ENCODE measurements around the gene NOVA2. TPM values are rescaled to one million over a fixed set of nuclear protein-coding genes. Genes with fewer than 3 reads are reported as not detected.

The NOVA2 gene
- polyA plus RNA-seq, 3 donors, result not detected

DNA sequence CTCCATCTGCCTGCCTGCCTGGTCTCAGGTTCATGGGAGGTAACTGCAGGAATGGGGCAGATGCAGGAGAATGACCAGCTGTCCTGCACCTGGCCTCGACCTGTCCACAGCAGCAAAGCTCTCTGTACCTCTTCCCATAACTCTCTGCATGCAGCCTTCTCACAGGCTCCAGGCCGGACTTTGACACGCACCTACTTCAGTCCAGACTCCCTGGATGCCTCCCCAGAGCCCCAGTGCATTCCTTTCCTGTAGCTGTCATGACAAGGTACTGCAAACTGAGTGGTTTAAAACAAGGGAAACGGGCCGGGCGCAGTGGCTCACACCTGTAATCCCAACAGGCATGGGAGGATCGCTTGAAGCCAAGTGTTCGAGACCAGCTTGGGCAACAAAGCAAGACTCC is 62.4 kb downstream of the NOVA2 start:
- Histone ChIP-seq H3K27me3 (ENCODE audit: control insufficient read depth in 2 of 2, insufficient read depth in 2 of 2, low read length in 2 of 2) (peaks cover 0 to 2% of the 10 kb centered on the region in 2 donors), H3K9me3 (replicated peaks in 1 of 2; ENCODE audit: control insufficient read depth in 1 of 2, insufficient read depth in 1 of 2, low read length in 2 of 2) (no peaks in the 10 kb centered on the region), H2AFZ (ENCODE audit: insufficient read depth, low read depth, low read length, poor library complexity, severe bottlenecking) (peak overlapping the region; percentile 0), H3K4me1 (ENCODE audit: control insufficient read depth in 1 of 2, insufficient read depth in 2 of 2, low read length in 2 of 2) (no peaks in the 10 kb centered on the region), H4K20me1 (ENCODE audit: insufficient read depth, low read length) (no peaks in the 10 kb centered on the region), H3K27ac (ENCODE audit: low read depth in 1 of 2, low read length in 2 of 2) (no peak overlapping the region), H3K36me3 (replicated peaks in 1 of 2; ENCODE audit: control insufficient read depth in 1 of 2, insufficient read depth in 2 of 2, low read length in 2 of 2) (no peaks in the 10 kb centered on the region), H3K79me2 (ENCODE audit: insufficient read depth, low read length) (no peaks in the 10 kb centered on the region), H3K4me2 (replicated peaks; ENCODE audit: extremely low read depth, low read length, poor library complexity, severe bottlenecking) (no peak overlapping the region), H3K9ac (ENCODE audit: insufficient read depth, low read length, poor library complexity, severe bottlenecking) (no peak overlapping the region), H3K4me3 (replicated peaks in 1 of 3; ENCODE audit: low read depth in 2 of 3, low read length in 3 of 3) (no peak overlapping the region)
- no peaks in the 10 kb centered on the region for H3K9me3 Mint-ChIP-seq
- 92% methylated on average over 8 of the region's 8 CpGs for WGBS (ENCODE audit: insufficient coverage)
- no peaks in the 10 kb centered on the region for H3K36me3 Mint-ChIP-seq
- H3K4me3 Mint-ChIP-seq, result no peak overlapping the region
- no peaks in the 10 kb centered on the region for H3K4me1 Mint-ChIP-seq
- no peak for DNase-seq
- TF ChIP-seq, protein P1, sequence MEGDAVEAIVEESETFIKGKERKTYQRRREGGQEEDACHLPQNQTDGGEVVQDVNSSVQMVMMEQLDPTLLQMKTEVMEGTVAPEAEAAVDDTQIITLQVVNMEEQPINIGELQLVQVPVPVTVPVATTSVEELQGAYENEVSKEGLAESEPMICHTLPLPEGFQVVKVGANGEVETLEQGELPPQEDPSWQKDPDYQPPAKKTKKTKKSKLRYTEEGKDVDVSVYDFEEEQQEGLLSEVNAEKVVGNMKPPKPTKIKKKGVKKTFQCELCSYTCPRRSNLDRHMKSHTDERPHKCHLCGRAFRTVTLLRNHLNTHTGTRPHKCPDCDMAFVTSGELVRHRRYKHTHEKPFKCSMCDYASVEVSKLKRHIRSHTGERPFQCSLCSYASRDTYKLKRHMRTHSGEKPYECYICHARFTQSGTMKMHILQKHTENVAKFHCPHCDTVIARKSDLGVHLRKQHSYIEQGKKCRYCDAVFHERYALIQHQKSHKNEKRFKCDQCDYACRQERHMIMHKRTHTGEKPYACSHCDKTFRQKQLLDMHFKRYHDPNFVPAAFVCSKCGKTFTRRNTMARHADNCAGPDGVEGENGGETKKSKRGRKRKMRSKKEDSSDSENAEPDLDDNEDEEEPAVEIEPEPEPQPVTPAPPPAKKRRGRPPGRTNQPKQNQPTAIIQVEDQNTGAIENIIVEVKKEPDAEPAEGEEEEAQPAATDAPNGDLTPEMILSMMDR (IDR thresholded peaks at IDR 0.05), result no peak
- peak overlapping the region in 2 of 7 donors; percentile 16 to 23 for H3K27ac Mint-ChIP-seq
- intact Hi-C loops (cut with micrococcal nuclease), result no loop called here
- H3K27me3 Mint-ChIP-seq (ENCODE audit: low read depth in 3 of 3), result peaks cover 24 to 43% (median 31%) of the 10 kb centered on the region in 3 donors

DNA sequence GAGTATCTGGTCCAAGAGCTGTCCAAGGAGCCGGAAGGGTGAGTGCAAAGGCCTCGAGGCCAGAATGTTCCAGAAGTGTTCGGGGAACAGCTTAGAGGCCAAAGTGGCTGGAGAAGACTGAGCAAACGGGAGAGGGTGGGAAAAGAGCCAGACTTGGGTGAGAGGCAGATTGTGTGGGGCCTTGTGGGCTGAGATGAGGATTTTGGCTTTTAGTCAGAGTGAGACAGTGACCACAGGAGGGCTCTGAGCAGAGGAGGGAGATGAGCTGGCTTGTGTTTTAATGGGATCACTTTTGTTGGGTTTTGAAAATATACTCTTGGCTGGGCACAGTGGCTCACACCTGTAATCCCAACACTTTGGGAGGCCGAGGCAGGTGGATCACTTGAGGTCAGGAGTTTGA is 64.7 kb downstream of the NOVA2 start:
- H3K4me3 ChIP-seq (replicated peaks in 1 of 3; ENCODE audit: low read depth in 2 of 3, low read length in 3 of 3), result no peak overlapping the region
- H3K9ac ChIP-seq (ENCODE audit: insufficient read depth, low read length, poor library complexity, severe bottlenecking), result no peak overlapping the region
- no peaks in the 10 kb centered on the region for H3K79me2 ChIP-seq (ENCODE audit: insufficient read depth, low read length)
- TF ChIP-seq, protein P1 (IDR thresholded peaks at IDR 0.05), result no peak
- H3K4me2 ChIP-seq (replicated peaks; ENCODE audit: extremely low read depth, low read length, poor library complexity, severe bottlenecking), result no peak overlapping the region
- H3K27ac ChIP-seq (ENCODE audit: low read depth in 1 of 2, low read length in 2 of 2), result no peak overlapping the region
- peaks cover 0 to 1% (median 0%) of the 10 kb centered on the region in 7 donors for H3K9me3 Mint-ChIP-seq
- no peaks in the 10 kb centered on the region for H3K4me1 ChIP-seq (ENCODE audit: control insufficient read depth in 1 of 2, insufficient read depth in 2 of 2, low read length in 2 of 2)
- no peak overlapping the region for H3K27ac Mint-ChIP-seq
- intact Hi-C loops (cut with micrococcal nuclease), result no loop called here
- WGBS (ENCODE audit: insufficient coverage), result 89% methylated on average over 4 of the region's 5 CpGs
- H3K27me3 ChIP-seq (ENCODE audit: control insufficient read depth in 2 of 2, insufficient read depth in 2 of 2, low read length in 2 of 2), result peaks cover 0 to 2% of the 10 kb centered on the region in 2 donors
- no peaks in the 10 kb centered on the region for H4K20me1 ChIP-seq (ENCODE audit: insufficient read depth, low read length)
- H3K27me3 Mint-ChIP-seq (ENCODE audit: low read depth in 3 of 3), result peaks cover 21 to 47% (median 42%) of the 10 kb centered on the region in 3 donors
- no peaks in the 10 kb centered on the region for H3K4me1 Mint-ChIP-seq
- H3K4me3 Mint-ChIP-seq, result no peak overlapping the region
- H3K9me3 ChIP-seq (replicated peaks in 1 of 2; ENCODE audit: control insufficient read depth in 1 of 2, insufficient read depth in 1 of 2, low read length in 2 of 2), result no peaks in the 10 kb centered on the region
- no peak overlapping the region for H2AFZ ChIP-seq (ENCODE audit: insufficient read depth, low read depth, low read length, poor library complexity, severe bottlenecking)
- DNase-seq, result no peak
- H3K36me3 Mint-ChIP-seq, result no peaks in the 10 kb centered on the region
- no peaks in the 10 kb centered on the region for H3K36me3 ChIP-seq (replicated peaks in 1 of 2; ENCODE audit: control insufficient read depth in 1 of 2, insufficient read depth in 2 of 2, low read length in 2 of 2)

Data from CD14-positive monocyte (primary cell).